NT2/D1 (cell line): ENCODE data around the gene HUS1.

ENCODE experiments used
- DNase-seq: peaks from one replicate; pipeline ENCODE4 v3.0.0-alpha.2; 2011; ENCODE audit warnings: low read depth, low spot score
- H3K27me3 ChIP-seq: 2 replicates; pipeline ENCODE4 v1.6.0; 2011; ENCODE audit warnings: mild to moderate bottlenecking; ENCODE audit not compliant: insufficient read length, insufficient read depth
- H3K36me3 ChIP-seq: 2 replicates; pipeline ENCODE4 v1.6.1; 2011; ENCODE audit warnings: mild to moderate bottlenecking, low read length, mixed read lengths; ENCODE audit not compliant: insufficient read depth, insufficient read length
- H3K4me1 ChIP-seq: 2 replicates; pipeline ENCODE4 v1.5.1; 2011; ENCODE audit not compliant: insufficient read depth, insufficient read length
- H3K4me3 ChIP-seq: 2 replicates; pipeline ENCODE4 v1.5.1; 2011; ENCODE audit warnings: low read depth; ENCODE audit not compliant: insufficient read length
- H3K9ac ChIP-seq: 2 replicates; pipeline ENCODE4 v1.6.0; 2011; ENCODE audit warnings: low read depth; ENCODE audit not compliant: insufficient read length
- H3K9me3 ChIP-seq: 2 replicates; pipeline ENCODE4 v1.5.1; 2011; ENCODE audit warnings: mild to moderate bottlenecking, low read length; ENCODE audit not compliant: insufficient read depth
- SUZ12 ChIP-seq: IDR thresholded peaks from 2 replicates; pipeline ENCODE4 v1.6.1; 2011; ENCODE audit not compliant: insufficient read length, insufficient read depth; ENCODE audit errors: extremely low read depth
- YY1 ChIP-seq: IDR thresholded peaks from 2 replicates; pipeline ENCODE4 v1.6.1; 2011; ENCODE audit not compliant: insufficient read length, insufficient read depth
- ZNF274 ChIP-seq: IDR thresholded peaks from 2 replicates; pipeline ENCODE4 v1.6.1; 2011; ENCODE audit warnings: mild to moderate bottlenecking, low read depth, low read length

The HUS1 gene

DNA sequence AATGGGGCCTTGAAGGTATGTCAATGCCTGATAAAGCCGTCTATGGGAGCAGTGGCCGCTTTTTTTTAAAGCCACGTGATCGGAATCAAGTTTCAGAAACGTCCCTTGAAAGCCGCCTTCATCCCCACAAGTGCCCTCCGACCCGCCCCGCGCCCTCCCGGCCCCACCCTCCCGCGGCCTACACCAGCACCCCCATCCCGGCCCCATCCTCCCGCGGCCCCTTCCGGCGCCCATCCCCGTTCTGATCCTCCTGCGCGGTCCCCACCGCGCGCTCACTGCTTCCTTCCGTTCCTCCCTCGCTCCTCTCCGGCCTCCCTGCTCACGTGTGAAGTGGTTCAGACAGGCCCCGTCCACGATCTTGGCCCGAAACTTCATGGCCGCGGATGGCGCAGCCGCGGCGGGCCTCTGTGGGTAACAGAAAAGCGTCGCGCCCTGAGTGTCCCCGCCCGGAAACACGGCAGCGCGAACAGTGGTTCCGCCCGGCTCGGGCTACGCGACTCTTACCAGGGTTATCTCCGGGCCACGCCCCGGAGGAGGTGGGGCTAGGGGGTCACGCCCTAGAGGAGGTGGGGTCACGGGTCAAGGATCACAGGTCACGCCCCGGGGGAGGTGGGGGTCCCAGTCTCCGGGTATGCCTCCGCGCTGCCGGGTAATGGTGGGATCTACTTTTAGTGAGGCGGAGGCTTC lies at the start of gene HUS1:
Gene HUS1, minus strand, starts transcription at position 471 of the 687 bp plus-strand sequence. Its CDS starts 96 bp downstream, at position 375.
- no peaks in the 10 kb centered on the region for H3K9me3 ChIP-seq
- no peaks in the 10 kb centered on the region for H3K27me3 ChIP-seq
- DNase-seq = peak; percentile 98
- peak within 1 kb of the TSS; percentile 96 for H3K9ac ChIP-seq
- TF ChIP-seq ZNF274 = no peak
- TF ChIP-seq YY1 = no peak
- TF ChIP-seq SUZ12 = no peak
- H3K4me1 ChIP-seq = no peaks in the 10 kb centered on the region
- peak within 1 kb of the TSS; percentile 67 for H3K4me3 ChIP-seq
- H3K36me3 ChIP-seq = peaks cover 42% of the 10 kb centered on the region

DNA sequence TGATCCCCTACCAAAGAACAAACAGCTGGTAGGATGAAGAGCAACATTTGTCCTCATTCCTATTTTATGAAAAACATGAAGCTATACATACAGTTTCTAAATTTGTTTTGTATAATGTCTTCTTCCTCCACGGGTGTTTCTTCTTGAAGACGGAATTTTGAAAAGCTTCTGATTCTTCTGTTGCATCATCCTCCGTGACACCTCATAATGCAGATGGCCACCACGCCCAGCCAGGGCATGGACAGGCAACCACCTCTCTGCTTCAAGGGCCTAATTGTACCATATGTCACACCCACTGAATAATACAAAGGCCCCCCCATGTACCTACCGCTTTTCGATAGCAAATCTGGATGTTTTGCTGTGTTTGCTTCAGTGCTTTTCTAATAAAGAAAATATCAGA lies 49.5 kb upstream of the HUS1 start, which contains the start of gene SUN3:
Gene SUN3, minus strand, starts transcription at position 170 of the 400 bp plus-strand sequence. Its CDS starts 169 bp downstream, at position 1.
- H3K36me3 ChIP-seq = no peaks in the 10 kb centered on the region
- no peak within 1 kb of the TSS for H3K4me3 ChIP-seq
- TF ChIP-seq ZNF274 (no peak), YY1 (no peak), SUZ12 (no peak)
- no peaks in the 10 kb centered on the region for H3K4me1 ChIP-seq
- no peak within 1 kb of the TSS for H3K9ac ChIP-seq
- no peaks in the 10 kb centered on the region for H3K9me3 ChIP-seq
- H3K27me3 ChIP-seq = peaks cover 13% of the 10 kb centered on the region
- DNase-seq = no peak

DNA sequence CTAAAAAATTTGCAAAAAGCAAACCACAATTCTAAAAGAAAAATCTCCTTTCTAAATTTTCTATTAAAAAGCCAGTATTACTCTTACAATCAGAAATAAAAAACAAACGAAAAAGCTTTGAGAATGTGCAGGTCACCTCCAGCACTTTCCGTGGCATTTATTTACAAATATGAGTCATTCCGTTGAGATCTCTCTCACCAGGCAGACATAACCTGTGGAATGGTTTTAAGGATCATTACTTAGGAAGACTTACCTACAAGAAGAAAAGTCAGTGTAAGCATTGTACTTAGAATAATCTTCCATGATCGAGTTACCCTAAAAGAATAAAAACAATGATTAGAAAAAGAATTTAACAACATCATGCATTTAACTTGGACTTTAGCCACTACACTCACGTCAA lies 46.2 kb upstream of the HUS1 start:
- no peak for TF ChIP-seq YY1
- no peak for TF ChIP-seq SUZ12
- TF ChIP-seq ZNF274 = no peak
- Histone ChIP-seq H3K4me1 (no peaks in the 10 kb centered on the region), H3K9ac (no peak overlapping the region), H3K27me3 (no peaks in the 10 kb centered on the region), H3K36me3 (no peaks in the 10 kb centered on the region), H3K9me3 (no peaks in the 10 kb centered on the region), H3K4me3 (no peak overlapping the region)
- DNase-seq = no peak

DNA sequence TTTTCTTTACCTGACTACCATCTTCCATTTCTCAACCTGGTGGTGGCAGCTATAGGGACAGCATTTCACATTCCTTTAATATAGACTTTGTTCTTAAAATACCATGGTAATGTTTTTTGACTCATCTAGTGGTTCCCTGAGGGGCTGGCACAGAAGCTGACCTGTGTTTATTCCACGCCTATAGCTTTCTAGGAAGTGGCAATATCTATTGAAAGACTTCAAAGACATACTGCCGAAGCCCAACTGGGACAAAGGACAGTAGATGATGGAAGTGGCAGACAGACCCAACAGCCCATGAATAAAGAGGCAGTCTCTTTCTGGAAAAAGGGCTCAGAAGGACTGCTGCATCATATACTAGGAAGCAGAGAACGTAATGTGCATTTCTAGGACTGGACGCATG lies 38.3 kb upstream of the HUS1 start:
- H3K27me3 ChIP-seq = no peaks in the 10 kb centered on the region
- TF ChIP-seq SUZ12 (no peak), ZNF274 (no peak), YY1 (no peak)
- no peak overlapping the region for H3K9ac ChIP-seq

DNA sequence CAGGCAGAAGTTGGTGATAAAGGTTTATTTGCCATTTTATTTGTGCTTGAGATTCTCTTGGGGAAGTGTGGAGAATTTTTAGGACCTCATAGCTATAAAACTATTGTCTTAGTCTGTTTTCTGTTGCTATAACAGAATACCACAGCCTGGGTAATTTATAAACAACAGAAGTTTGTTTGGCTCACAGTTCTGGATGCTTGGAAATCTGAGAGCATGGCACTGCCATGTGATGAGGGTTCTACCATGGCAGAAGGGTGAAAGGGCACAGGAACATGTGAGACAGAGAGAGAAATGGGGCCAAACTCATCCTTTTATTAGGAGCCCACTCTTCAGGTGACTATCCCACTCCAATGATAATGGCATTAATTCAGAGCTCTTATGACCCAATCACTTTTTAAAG lies 37.2 kb upstream of the HUS1 start:
- peaks cover 4% of the 10 kb centered on the region; the same call in 1 of the 2 replicates for H3K9me3 ChIP-seq
- TF ChIP-seq ZNF274 (no peak), YY1 (no peak), SUZ12 (no peak)
- no peaks in the 10 kb centered on the region for H3K36me3 ChIP-seq
- no peaks in the 10 kb centered on the region for H3K27me3 ChIP-seq
- no peaks in the 10 kb centered on the region for H3K4me1 ChIP-seq
- no peak overlapping the region for H3K4me3 ChIP-seq
- no peak overlapping the region for H3K9ac ChIP-seq
- no peak for DNase-seq

More for the DNA sequence above, 38.3 kb upstream of the HUS1 start:
- Histone ChIP-seq H3K4me1 (no peaks in the 10 kb centered on the region), H3K36me3 (no peaks in the 10 kb centered on the region), H3K9me3 (peaks cover 4% of the 10 kb centered on the region; the same call in 1 of the 2 replicates), H3K4me3 (no peak overlapping the region)
- DNase-seq = no peak

DNA sequence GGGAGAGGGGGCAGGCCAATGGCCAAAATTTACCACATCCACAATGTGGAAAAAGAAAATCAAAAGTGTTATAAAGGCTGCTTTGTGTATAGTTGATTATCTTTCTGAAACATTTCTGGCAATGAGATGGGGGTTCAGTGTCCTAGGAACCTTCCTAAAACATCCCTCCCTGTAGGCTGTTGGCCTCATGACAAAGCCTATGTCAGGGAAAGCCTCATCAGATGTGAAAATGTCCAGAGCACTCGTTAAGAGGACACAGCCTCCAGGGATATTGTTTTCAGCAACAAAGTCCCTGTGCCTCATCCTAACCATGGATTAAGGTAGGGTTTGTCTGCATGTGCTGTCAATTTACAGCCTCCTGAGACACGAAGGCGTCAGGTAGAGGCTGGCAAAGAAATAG lies 32.5 kb upstream of the HUS1 start:
- no peaks in the 10 kb centered on the region for H3K4me1 ChIP-seq
- no peak for TF ChIP-seq ZNF274
- TF ChIP-seq YY1 = no peak
- TF ChIP-seq SUZ12 = no peak
- H3K27me3 ChIP-seq = no peaks in the 10 kb centered on the region
- H3K9me3 ChIP-seq = peaks cover 4% of the 10 kb centered on the region; the same call in 1 of the 2 replicates
- no peak for DNase-seq
- H3K36me3 ChIP-seq = no peaks in the 10 kb centered on the region
- H3K9ac ChIP-seq = no peak overlapping the region
- no peak overlapping the region for H3K4me3 ChIP-seq

DNA sequence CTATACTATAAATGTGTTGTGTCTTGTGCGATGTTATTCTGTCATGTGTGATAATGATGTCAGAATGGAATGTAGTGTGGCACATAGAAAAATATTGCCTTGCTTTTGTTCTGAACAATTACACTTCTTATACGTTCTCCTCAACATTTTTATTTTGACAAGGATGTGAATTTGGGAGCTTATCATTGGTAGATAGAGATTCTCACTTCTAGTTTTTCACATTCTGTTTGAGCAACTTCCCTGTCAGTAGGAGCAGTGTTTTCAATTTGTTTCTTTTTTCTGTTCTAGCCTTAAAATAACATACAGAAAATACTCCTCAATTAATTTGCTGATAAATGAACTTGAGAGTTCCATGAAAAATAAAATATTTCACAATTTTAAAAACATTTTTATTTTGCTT lies 31.9 kb upstream of the HUS1 start:
- Histone ChIP-seq H3K9ac (no peak overlapping the region), H3K27me3 (no peaks in the 10 kb centered on the region), H3K4me1 (no peaks in the 10 kb centered on the region), H3K36me3 (no peaks in the 10 kb centered on the region), H3K4me3 (no peak overlapping the region), H3K9me3 (peaks cover 4% of the 10 kb centered on the region; the same call in 1 of the 2 replicates)
- no peak for TF ChIP-seq ZNF274
- no peak for TF ChIP-seq SUZ12
- TF ChIP-seq YY1 = no peak
- no peak for DNase-seq
